ENCODE results near the gene EMC1. TPM values are rescaled to one million over a fixed set of nuclear protein-coding genes. Genes with fewer than 3 reads are reported as not detected.

The EMC1 gene
- total RNA-seq, 4 donors from 2014 or later = 16.0 to 35.2 (median 31.5) TPM

- TF ChIP-seq CTCF (IDR thresholded peaks at IDR 0.05; ENCODE audit: low read depth) = no peak
Measured at GRCh38 chr1:19262047-19262446, 10.7 kb upstream of the EMC1 start.

GRCh38 chr1:19260211-19261138, 9.2 kb upstream of the EMC1 start:
- TF ChIP-seq CTCF (IDR thresholded peaks at IDR 0.05; ENCODE audit: low read depth) = no peak

- no peak for TF ChIP-seq CTCF (IDR thresholded peaks at IDR 0.05; ENCODE audit: low read depth)
Measured at GRCh38 chr1:19258353-19258752, 7.0 kb upstream of the EMC1 start.

GRCh38 chr1:19257178-19257914, 6.0 kb upstream of the EMC1 start:
- TF ChIP-seq CTCF (IDR thresholded peaks at IDR 0.05; ENCODE audit: low read depth) = no peak

GRCh38 chr1:19255288-19255687, 4.0 kb upstream of the EMC1 start:
- TF ChIP-seq CTCF (IDR thresholded peaks at IDR 0.05; ENCODE audit: low read depth) = no peak

- no peak for TF ChIP-seq CTCF (IDR thresholded peaks at IDR 0.05; ENCODE audit: low read depth)
Measured at GRCh38 chr1:19254416-19254815, 3.1 kb upstream of the EMC1 start.

- no peak for TF ChIP-seq CTCF (IDR thresholded peaks at IDR 0.05; ENCODE audit: low read depth)
Measured at GRCh38 chr1:19250629-19251304, 557 bp downstream of the EMC1 start.

Measured in subcutaneous adipose tissue (tissue), 4 donors.